ENCODE results near the gene LRP10.

The LRP10 gene

DNA sequence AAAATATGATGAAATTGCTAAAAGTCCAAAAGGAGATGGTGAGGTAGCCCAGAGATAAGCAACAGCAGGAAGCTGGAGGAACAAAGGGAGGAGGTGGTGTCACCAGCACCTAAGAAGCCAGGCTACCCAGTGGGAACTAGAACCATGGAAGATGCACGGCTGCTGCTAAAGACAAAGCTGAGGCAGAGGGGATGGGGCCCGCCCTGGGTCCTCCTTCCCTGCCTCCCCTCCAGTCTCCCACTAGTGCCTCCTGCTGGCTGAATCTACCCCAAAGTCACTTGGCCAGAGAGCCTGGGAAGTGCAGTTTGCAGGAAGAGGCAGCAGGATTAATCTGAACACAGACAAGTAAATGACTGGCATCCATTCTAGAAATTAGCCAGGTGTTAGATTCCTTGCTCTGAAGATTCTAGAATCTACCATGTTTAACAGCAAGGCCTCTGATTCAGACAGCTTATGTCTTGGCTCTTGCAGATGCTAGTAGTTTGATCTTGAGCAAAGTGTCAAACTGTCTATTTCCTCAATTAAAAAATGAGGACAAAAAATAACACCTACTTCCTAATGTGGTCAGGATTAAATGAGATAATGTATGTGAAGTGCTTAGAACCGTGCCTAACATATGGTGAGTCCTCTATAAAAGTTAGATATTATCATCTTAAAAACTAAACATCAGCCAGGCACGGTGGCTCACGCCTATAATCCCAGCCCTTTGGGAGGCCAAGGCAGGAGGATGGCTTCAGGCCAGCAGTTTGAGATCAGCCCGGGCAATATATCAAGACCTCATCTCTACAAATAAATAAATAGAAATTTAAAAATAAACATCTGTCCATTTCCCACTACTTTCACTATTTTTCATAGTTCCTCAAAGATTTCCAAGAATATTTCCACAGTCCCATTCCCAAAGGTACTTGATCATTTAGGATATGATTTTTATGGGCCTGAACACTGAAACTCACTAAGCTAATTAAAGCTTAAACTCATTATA, 5.8 kb upstream of the LRP10 start:
- peak in 1 of 4 experiments; percentile 37 for DNase-seq

GRCh38 chr14:22866874-22867273, 4.7 kb upstream of the LRP10 start:
- no peak for DNase-seq

DNA sequence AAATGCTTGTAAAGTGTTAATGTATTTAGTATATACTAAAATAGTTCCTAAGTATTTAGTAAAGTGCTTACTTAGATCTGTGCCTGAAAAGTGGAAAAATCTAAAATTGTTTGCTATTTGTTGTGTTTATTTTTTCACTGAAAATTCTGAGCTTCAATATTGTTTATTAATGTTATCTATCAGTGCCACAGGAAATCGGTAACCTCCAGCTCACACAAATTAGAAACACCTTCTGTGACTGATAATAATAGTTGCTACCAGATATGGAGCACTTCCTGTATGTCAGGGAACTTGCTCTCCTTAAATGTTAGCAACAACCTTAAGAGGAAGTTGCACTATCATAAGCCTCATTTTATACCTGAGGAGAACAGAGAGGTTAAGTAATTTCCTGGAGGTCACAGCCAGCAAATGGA, 723 bp upstream of the LRP10 start:
- peak in 2 of 4 experiments; percentile 58 to 59 for DNase-seq

- DNase-seq: peak; percentile 76 to 87 (median 82)
Measured at GRCh38 chr14:22872033-22872832, 693 bp downstream of the LRP10 start.

DNA sequence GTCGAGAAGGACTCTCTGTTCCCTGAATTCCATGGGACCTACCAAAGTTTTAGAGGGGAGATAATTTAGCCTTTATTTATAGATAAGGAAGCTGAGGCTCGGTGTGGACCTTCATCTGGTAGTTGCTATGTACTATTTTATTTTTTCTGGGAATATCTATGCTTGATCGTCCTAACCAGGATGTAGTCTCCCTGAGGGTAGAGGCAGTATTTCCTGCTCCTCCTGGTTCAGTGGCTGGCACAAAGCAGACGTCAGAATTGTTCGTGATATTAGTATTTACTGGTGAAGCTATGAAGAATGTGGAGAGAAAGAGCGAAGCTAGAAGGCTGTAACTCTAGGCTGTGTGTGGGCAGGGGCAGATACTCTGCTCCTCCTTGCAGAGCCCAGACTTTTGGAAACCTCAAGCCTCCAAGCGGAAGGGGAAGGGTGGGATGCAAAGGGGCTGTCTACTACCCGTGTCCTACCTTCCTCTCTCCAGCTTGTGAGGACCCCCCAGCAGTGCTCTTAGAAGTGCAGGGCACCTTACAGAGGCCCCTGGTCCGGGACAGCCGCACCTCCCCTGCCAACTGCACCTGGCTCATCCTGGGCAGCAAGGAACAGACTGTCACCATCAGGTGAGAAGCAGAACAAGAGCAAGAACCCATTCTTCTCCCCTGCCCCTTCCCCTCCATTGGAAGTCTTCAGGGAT, 1.4 kb downstream of the LRP10 start:
- no peak for DNase-seq

GRCh38 chr14:22875003-22875747, 3.6 kb downstream of the LRP10 start:
- no peak for DNase-seq

- no peak for DNase-seq
Measured at GRCh38 chr14:22875748-22876319, 4.3 kb downstream of the LRP10 start.

DNA sequence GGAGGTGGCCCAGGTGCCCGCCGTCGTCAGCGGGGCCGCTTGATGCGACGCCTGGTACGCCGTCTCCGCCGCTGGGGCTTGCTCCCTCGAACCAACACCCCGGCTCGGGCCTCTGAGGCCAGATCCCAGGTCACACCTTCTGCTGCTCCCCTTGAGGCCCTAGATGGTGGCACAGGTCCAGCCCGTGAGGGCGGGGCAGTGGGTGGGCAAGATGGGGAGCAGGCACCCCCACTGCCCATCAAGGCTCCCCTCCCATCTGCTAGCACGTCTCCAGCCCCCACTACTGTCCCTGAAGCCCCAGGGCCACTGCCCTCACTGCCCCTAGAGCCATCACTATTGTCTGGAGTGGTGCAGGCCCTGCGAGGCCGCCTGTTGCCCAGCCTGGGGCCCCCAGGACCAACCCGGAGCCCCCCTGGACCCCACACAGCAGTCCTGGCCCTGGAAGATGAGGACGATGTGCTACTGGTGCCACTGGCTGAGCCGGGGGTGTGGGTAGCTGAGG, 5.5 kb downstream of the LRP10 start:
- DNase-seq: no peak

- no peak for DNase-seq
Measured at GRCh38 chr14:22878271-22879246, 7.0 kb downstream of the LRP10 start.

DNA sequence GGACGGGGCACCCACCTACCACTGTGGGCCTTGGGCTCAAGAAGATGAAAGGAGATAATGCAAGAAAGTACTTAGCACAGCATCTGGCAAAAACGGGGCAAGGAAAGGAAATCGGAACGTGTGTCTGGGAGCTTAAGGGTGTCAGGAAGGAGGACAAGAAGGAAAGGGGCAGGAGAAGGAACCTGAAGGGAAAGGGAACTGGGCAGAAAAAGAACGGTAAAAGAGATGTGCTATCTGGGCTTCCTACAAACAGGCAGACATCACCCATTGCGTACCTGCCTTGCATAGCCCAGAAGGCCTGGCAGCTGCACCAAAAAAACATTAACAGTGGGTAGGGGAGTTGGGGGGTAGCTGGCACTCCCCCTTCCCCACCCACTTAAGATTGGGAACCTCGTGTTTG, 10.5 kb downstream of the LRP10 start:
- DNase-seq: no peak

DNA sequence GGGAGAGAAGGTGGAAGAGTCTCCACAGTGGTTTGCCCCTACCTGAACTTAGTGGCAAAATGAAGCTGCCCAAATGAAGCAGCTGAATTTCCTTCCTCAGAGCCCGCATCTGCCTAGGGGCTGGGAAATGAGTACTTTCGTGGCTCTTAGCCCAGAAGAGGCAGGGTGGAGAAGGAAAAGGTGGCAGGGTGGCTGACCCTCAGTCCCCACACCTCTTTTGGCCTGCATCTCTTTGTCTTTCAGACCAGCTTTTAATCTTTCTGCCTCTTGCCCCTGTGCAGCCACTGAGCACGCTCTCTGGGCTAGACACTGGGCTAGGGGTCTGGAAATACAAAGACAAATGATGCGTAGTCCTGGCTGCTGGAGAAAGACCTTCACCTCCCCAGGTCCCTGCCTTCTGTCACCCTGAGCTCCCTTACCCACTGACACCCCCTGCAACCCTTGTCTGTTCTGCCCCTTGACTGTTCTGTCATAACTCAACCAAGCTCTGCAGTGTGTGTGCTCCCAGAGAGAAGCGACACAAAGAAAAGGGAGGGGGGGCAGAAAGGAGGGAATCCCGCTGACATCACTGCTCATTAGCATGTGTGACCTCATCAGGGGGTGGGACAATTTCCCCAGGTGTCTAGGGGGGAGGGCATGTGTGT, 11.1 kb downstream of the LRP10 start:
- DNase-seq: no peak

DNA sequence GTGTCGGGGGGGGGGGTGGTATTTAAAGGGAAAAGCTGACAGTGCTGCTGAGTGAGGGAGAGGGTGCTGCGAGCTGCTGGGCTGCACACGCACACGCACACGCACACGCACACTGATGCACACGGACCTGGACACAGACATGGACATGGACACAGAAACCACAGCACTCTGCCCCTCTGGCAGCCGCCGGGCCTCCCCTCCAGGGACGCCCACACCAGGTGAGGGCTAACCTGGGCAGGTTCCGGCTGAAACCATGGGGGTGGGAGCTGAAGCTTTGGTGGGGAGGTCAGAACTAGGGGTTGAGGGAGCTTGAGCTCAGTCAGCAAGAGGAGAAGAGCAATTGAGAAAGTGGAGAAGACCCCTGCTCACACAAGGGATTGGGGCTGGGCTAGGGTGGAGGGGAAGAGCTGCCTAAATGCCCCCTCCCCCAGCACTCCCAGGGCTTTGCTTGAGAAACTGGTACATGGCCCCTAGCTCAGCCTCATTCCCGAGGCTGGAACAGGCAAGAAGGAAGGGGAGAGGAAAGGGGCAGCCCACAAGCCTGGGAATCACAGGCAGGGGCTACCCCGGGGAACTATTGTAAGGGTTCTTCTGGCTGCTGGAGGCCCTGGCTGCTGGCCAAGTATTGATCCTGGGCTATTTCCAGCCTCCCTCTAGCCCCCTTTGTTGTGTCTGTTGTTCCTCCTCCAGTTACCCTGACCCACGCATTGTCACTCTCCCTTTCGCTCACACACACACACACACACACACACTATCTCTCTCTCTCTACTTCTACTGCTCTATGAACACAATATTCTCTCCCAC, 11.8 kb downstream of the LRP10 start, which contains the start of gene REM2:
REM2 (plus strand) TSS at position 50 of the 804 bp plus-strand sequence; CDS start at position 116, 66 bp downstream.
- DNase-seq: no peak

GRCh38 chr14:22884076-22884737, 12.7 kb downstream of the LRP10 start:
- peak in 3 of 4 experiments; percentile 36 to 49 (median 37) for DNase-seq

DNA sequence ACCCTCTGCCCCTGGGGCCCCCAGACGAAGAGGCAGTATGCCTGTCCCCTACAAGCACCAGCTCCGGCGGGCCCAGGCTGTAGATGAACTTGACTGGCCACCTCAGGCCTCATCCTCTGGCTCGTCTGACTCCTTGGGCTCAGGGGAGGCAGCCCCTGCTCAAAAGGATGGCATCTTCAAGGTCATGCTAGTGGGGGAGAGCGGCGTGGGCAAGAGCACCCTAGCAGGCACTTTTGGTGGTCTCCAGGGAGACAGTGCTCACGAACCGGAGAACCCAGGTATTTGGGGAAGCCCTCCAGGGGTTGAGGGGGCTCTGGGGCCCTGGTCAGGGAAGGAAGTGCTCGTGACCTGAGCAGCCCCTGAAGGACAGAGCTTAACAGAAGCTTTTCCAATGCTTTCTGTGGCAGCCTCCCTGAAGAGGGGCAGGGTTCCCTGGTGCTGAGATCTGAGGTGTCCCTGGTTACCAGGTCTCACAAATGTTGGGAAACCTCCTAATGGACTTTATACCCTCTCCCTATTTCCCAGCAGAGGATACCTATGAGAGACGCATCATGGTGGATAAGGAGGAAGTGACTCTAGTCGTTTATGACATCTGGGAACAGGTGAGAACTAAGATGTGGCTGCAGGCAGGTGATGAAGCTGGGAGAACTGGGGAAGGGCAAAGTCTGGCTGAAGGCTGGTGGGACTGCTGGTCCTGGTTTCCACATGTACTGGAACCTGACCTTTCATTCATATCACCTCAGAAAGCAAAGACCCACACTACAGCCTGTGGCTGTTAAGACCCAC, 13.4 kb downstream of the LRP10 start:
- no peak for DNase-seq

GRCh38 chr14:22885975-22886374, 14.4 kb downstream of the LRP10 start:
- DNase-seq: no peak

- DNase-seq: peak in 3 of 4 experiments; percentile 33 to 63 (median 56)
Measured at GRCh38 chr14:22886500-22887259, 15.1 kb downstream of the LRP10 start.
